A673 (cell line): Measurements from ENCODE around the gene KAZN.
A peak's percentile ranks its signal among the peaks of the same experiment; 100 is the strongest.

ENCODE experiments used
- EZH2 ChIP-seq: fragments of 200-600 bp; sonication (generic); IDR thresholded peaks from 2 replicates; pipeline ENCODE4 v1.6.1; 2017; ENCODE audit warnings: borderline replicate concordance, low read depth, mild to moderate bottlenecking, mixed read lengths, antibody characterized with exemption, low read length; ENCODE audit not compliant: poor library complexity, severe bottlenecking
- TF ChIP-seq, protein P1 (sequence below): fragments of 300-800, 200-600 bp; sonication (generic); conservative IDR thresholded peaks from 2 replicates; pipeline ENCODE4 v1.5.1; 2017; ENCODE audit warnings: low read depth, mild to moderate bottlenecking, antibody characterized with exemption, low read length, moderate library complexity, mixed read lengths

DNA sequence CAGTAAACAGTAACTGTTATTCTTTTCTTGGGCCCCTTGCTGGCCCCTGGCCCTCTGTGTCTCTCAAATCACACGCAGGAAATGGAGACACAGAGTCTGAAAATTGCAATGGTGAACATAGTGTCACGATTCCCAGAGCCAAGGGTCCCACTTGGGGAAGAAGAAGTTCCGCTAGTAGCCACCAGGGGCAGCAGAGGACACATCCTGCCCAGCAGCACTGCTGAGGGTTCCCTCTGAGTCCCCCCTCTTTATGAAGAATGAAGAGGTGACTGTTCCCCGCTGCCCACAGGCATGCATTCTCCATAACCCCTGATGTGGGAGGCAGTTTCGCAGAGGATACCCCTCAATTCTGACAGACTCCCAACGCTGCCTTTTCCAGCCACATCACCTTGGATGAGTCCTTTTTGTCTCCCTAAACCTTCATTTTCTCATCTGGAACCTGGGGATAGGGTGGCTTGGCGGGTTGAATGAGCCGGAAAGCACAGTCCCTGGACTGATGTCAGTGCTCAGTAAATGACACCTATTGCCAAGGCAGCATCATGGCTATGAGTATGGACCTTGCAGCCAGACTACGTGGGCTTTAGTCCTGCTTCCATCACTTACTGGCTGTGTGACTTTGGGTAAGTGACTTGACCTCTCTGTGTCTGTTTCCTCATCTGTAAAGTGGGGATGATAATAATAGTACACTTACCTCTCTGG, 317.0 kb downstream of the KAZN start:
- TF ChIP-seq, protein P1, sequence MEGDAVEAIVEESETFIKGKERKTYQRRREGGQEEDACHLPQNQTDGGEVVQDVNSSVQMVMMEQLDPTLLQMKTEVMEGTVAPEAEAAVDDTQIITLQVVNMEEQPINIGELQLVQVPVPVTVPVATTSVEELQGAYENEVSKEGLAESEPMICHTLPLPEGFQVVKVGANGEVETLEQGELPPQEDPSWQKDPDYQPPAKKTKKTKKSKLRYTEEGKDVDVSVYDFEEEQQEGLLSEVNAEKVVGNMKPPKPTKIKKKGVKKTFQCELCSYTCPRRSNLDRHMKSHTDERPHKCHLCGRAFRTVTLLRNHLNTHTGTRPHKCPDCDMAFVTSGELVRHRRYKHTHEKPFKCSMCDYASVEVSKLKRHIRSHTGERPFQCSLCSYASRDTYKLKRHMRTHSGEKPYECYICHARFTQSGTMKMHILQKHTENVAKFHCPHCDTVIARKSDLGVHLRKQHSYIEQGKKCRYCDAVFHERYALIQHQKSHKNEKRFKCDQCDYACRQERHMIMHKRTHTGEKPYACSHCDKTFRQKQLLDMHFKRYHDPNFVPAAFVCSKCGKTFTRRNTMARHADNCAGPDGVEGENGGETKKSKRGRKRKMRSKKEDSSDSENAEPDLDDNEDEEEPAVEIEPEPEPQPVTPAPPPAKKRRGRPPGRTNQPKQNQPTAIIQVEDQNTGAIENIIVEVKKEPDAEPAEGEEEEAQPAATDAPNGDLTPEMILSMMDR: peak; percentile 86
- no peak for TF ChIP-seq EZH2
